ENCODE measurements around the gene ZNF587. TPM values are rescaled to one million over a fixed set of nuclear protein-coding genes. Genes with fewer than 3 reads are reported as not detected.
"Not testable (repeated sequence)": the region's sequence is repeated elsewhere in the genome, so short reads cannot be mapped to it uniquely, and the experiment has no call there.

Gene ZNF587
- total RNA-seq, 1 donor from 2014 or later: 25.0 TPM

DNA sequence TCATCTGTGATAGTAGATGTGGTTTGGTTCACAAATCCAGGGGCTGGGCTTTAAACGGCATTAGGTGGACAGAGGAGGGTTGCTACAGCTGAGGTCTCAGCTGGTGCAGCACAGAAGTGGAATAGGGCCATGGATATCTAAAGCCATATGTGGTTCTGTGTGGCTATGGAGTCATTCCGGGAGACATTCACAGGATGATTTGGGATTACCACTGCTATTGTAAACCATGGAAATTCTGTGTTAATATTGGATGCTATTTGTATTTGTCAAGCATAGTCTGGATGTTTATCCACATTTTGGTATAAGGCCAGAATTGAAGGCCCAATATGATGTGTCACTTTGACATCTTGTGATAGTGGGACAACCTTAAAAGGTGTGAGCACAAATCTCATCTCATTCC is 26.5 kb upstream of the ZNF587 start:
- not testable (repeated sequence) for DNase-seq

DNA sequence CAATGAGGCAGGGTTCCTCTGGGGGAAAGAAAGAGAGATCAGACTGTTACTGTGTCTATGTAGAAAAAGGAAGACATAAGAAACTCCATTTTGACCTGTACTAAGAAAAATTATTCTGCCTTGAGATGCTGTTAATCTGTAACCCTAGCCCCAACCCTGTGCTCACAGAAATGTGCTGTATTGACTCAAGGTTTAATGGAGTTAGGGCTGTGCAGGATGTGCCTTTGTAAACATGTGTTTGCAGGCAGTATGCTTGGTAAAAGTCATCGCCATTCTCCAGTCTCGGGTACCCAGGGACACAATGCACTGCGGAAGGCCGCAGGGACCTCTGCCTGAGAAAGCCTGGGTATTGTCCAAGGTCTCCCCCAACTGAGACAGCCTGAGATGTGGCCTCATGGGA is 26.1 kb upstream of the ZNF587 start:
- DNase-seq: not testable (repeated sequence)

- DNase-seq: no peak
Observed at GRCh38 chr19:57825511-57825910, 24.1 kb upstream of the ZNF587 start.

DNA sequence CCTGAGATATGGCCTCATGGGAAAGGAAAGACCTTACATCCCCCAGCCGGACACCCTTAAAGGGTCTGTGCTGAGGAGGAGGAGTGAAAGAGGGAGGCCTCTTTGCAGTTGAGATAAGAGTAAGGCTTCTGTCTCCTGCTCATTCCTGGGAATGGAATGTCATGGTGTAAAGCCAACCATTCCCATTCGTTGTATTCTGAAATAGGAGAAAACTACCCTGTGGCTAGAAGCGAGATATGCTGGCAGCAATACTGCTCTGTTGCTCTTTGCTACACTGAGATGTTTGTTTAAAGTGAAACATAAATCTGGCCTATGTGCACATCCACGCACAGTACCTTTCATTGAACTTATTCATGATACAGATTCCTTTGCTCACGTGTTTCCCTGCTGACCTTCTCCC is 20.3 kb upstream of the ZNF587 start:
- DNase-seq: no peak

- DNase-seq: peak; percentile 91
Observed at GRCh38 chr19:57830071-57830602, 19.5 kb upstream of the ZNF587 start, which contains the start of gene ZNF587B. Gene ZNF587B (plus strand): TSS chr19:57830299. CDS start chr19:57830529, 230 bp downstream.

DNA sequence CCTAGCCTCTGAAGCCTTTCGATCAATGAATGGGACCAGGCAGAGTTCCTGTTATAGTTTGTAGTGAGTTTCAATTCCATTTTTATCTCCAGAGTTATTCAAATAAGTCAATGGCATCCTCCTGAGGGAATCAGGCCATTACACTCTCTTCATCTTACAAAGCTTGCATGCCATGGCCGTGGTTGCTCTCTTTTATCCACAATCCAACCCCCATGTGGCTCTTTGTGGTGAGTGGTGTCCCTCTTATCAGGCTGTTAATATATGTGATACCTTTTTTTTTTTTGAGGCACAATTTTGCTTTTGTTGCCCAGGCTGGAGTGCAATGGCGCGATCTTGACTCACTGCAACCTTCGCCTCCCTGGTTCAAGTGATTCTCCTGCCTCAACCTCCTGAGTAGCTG is 12.7 kb upstream of the ZNF587 start:
- DNase-seq: not testable (repeated sequence)

- not testable (repeated sequence) for DNase-seq
Observed at GRCh38 chr19:57838622-57839191, 11.0 kb upstream of the ZNF587 start.

GRCh38 chr19:57841122-57841763 is 8.4 kb upstream of the ZNF587 start:
- no peak for DNase-seq

DNA sequence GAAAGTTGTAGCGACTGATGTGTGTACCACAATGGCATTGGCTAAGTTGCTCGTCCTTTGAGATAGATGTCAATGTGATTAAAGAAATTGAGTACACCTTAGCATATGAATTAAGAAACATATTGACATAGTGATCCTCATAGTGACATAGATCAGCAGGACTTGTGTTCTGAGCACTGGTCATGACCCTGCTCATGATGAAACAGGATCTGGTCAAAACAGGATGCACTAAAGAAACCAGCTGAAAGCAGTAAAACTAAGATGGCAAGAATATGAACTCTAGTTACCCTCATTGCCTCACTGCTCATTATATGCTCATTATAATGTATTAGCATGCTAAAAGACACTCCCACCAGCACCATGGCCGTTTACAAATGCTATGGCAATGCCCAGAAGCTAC is 2.5 kb upstream of the ZNF587 start:
- DNase-seq: not testable (repeated sequence)

- not testable (repeated sequence) for DNase-seq
Observed at GRCh38 chr19:57849162-57849665, 445 bp upstream of the ZNF587 start.

DNA sequence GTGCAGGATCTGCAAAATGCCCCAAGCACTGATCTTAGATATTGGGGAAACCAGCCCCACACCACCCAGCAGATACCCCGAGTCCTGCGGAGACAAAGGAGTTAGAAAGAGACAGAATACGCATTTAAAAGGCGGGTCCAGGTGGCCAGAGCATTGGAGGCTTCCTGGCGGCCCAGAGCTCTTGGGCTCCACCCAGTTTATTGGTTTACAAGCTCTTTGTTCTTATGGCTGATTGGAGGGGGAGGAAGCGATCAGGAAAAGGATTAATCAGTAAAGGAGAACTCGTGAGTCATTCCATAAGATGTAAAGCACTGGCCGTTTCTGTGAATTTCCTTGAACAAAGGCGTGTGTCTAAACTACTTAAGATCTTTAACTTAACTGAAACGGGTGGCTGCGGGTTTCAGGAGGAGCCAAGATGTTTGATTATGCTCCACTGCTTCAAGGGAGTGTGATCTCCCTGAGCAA is 926 bp downstream of the ZNF587 start:
- DNase-seq: peak; percentile 14

DNA sequence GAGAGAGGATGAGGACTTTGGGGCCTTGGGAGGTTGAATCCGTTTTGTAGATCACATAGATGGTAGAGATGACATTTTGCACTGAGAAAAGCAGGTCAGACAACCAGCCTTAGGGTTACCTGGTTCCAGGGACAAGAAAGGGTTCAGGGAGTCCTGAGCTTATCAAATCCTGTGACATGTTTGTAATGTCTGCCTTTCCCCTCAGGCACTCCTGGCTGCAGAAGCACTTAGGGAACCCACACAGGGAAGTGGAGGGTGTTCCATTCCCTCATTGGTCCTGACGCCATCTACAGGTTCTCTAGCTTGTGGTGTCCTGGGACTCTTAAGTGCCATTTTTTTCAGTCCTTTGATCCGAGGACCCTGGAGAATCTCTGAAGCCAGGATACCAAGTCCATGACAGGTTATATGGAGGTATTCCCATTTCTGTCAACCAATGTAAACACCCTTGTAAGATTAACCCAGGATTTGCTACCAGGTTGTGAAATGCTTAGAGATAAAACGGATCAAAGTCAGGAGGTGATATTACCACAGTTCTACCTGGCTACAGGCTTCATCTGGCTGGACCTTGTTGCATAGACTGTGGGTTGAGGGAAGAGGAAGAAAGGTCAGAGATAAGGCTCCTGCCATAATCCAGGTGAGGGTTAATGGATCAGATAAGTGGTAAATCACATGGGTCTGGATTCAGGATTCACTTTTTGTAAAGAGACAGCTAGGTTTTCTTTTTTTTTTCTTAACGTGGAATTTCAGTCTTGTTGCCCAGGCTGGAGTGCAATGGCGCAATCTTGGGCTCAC is 2.3 kb downstream of the ZNF587 start:
- DNase-seq: not testable (repeated sequence)

DNA sequence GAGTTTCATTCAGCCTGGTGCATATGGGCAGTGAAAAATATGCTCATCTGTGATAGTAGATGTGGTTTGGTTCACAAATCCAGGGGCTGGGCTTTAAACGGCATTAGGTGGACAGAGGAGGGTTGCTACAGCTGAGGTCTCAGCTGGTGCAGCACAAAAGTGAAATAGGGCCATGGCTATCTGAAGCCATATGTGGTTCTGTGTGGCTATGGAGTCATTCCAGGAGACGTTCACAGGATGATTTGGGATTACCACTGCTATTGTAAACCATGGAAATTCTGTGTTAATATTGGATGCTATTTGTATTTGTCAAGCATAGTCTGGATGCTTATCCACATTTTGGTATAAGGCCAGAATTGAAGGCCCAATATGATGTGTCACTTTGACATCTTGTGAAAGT is 4.5 kb downstream of the ZNF587 start:
- not testable (repeated sequence) for DNase-seq

GRCh38 chr19:57862351-57862750 is 12.7 kb downstream of the ZNF587 start:
- not testable (repeated sequence) for DNase-seq

GRCh38 chr19:57867868-57868492 is 18.3 kb downstream of the ZNF587 start:
- no peak for DNase-seq

DNA sequence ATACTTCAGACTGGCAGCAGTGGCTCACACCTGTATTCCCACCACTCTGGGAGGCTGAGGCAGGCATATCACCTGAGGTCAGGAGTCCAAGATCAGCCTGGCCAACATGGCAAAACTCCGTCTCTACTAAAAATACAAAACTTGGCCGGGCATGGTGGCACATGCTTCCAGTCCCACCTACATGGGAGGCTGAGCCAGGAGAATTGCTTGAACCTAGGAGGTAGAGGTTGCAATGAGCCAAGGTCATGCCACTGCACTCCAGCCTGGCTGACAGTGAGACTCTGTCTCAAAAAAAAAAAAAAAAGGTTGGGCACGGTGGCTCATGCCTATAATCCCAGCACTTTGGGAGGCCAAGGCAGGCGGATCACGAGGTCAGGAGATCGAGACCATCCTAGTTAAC is 20.0 kb downstream of the ZNF587 start:
- not testable (repeated sequence) for DNase-seq

DNA sequence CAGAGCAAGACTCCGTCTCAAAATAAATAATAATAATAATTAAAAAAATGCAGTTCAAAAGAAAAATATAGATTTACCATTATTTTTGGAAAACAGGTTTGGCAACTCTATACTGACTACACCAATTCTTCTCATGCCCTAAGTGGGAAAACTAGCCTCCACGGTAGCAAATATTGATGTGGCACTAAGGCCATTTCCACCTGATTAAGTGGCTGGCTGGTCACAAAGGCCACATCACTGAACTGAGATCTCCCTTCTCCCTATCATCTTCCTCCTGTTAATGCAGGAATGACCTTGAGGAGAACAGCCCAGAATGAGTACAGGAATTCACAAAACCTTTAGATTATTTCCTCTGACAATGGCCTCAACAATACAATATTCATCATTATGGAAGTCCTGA is 20.6 kb downstream of the ZNF587 start:
- no peak for DNase-seq

- no peak for DNase-seq
Observed at GRCh38 chr19:57872450-57872849, 22.8 kb downstream of the ZNF587 start.

DNA sequence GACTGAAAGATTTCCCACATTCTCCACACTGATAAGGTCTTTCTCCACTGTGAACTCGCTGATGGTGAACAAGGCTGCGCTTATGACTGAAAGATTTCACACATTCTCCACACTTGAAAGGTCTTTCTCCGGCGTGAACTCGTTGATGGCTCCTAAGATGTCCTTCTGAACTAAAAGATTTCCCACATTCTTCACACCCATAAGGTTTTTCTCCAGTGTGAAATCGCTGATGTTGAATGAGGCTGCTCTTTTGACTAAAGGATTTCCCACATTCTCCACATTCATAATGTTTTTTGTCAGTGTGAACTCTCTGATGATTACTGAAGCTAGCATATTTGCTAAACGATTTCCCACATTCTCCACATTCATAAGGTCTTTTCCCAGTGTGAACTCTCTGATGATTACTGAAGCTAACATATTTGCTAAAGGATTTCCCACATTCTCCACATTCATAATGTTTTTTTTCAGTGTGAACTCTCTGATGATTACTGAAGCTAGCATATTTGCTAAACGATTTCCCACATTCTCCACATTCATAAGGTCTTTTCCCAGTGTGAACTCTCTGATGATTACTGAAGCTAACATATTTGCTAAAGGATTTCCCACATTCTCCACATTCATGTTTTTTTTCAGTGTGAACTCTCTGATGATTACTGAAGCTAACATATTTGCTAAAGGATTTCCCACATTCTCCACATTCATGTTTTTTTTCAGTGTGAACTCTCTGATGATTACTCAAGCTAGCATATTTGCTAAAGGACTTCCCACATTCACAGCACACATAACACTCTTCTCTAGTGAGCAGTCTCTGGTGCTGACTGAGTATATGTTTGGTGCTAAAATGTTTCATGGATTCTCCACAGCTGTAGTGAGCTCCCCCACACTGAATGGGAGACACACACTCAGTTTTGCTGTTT is 24.5 kb downstream of the ZNF587 start:
- DNase-seq: not testable (repeated sequence)

- no peak for DNase-seq
Observed at GRCh38 chr19:57886046-57886445, 36.4 kb downstream of the ZNF587 start.
